Loucy (cell line): ENCODE data around the gene STIM1.

ENCODE experiments used
- H2AFZ ChIP-seq: fragments of 200-600 bp; sonication (generic); 2 replicates; pipeline ENCODE4 v1.6.0; 2016; ENCODE audit warnings: antibody characterized with exemption, mild to moderate bottlenecking, low read length, moderate library complexity
- H3F3A ChIP-seq: fragments of 200-600 bp; 2 replicates; pipeline ENCODE4 v1.6.0; 2016; ENCODE audit warnings: antibody characterized with exemption, low read depth, mild to moderate bottlenecking
- H3K27me3 ChIP-seq: fragments of 200-600 bp; sonication (generic); 2 replicates; pipeline ENCODE4 v1.6.1; 2014; ENCODE audit warnings: low read length, mild to moderate bottlenecking; ENCODE audit not compliant: insufficient read depth, poor library complexity, severe bottlenecking
- H3K36me3 ChIP-seq: fragments of 200-600 bp; sonication (generic); 2 replicates; pipeline ENCODE4 v1.6.1; 2016; ENCODE audit warnings: low read length; ENCODE audit not compliant: insufficient read depth
- H3K4me1 ChIP-seq: fragments of 200-600 bp; sonication (generic); 2 replicates; pipeline ENCODE4 v1.5.1; 2014; ENCODE audit warnings: low read length, mild to moderate bottlenecking; ENCODE audit not compliant: insufficient read depth, poor library complexity, severe bottlenecking
- H3K4me2 ChIP-seq: fragments of 200-600 bp; sonication (generic); 2 replicates; pipeline ENCODE4 v1.6.0; 2014; ENCODE audit warnings: antibody characterized with exemption, low read length, low read depth, mild to moderate bottlenecking; ENCODE audit not compliant: poor library complexity, severe bottlenecking
- H3K4me3 ChIP-seq: fragments of 200-600 bp; sonication (generic); 2 replicates; pipeline ENCODE4 v1.5.1; 2014; ENCODE audit warnings: low read length, mild to moderate bottlenecking, mixed read lengths; ENCODE audit not compliant: poor library complexity, severe bottlenecking
- H3K79me2 ChIP-seq: fragments of 200-600 bp; sonication (generic); 2 replicates; pipeline ENCODE4 v1.6.1; 2014; ENCODE audit warnings: low read length; ENCODE audit not compliant: insufficient read depth
- H3K9ac ChIP-seq: fragments of 200-600 bp; sonication (generic); 2 replicates; pipeline ENCODE4 v1.6.0; 2014; ENCODE audit warnings: mild to moderate bottlenecking, low read depth, low read length, moderate library complexity; ENCODE audit not compliant: poor library complexity, severe bottlenecking
- H3K9me2 ChIP-seq: fragments of 200-600 bp; sonication (generic); replicated peaks from 2 replicates; pipeline ENCODE4 v1.6.1; 2016; ENCODE audit warnings: low read depth, low read length, mixed read lengths
- H3K9me3 ChIP-seq: fragments of 200-600 bp; sonication (generic); 2 replicates; pipeline ENCODE4 v1.6.1; 2014; ENCODE audit warnings: mild to moderate bottlenecking, antibody characterized with exemption, low read length, low read depth; ENCODE audit not compliant: insufficient read depth
- H4K20me1 ChIP-seq: fragments of 200-600 bp; sonication (generic); 2 replicates; pipeline ENCODE4 v1.6.0; 2014; ENCODE audit warnings: antibody characterized with exemption, low read length, mild to moderate bottlenecking; ENCODE audit not compliant: insufficient read depth, poor library complexity, severe bottlenecking
- CTCF ChIP-seq: fragments of 200-600 bp; sonication (generic); conservative IDR thresholded peaks from 2 replicates; pipeline ENCODE4 v1.5.1; 2014; ENCODE audit warnings: mild to moderate bottlenecking, antibody characterized with exemption, low read length
- EZH2phosphoT487 ChIP-seq: fragments of 200-600 bp; IDR thresholded peaks from 2 replicates; pipeline ENCODE4 v1.6.1; 2018; ENCODE audit warnings: antibody characterized with exemption, mild to moderate bottlenecking, moderate library complexity, borderline replicate concordance

STIM1 gene

DNA sequence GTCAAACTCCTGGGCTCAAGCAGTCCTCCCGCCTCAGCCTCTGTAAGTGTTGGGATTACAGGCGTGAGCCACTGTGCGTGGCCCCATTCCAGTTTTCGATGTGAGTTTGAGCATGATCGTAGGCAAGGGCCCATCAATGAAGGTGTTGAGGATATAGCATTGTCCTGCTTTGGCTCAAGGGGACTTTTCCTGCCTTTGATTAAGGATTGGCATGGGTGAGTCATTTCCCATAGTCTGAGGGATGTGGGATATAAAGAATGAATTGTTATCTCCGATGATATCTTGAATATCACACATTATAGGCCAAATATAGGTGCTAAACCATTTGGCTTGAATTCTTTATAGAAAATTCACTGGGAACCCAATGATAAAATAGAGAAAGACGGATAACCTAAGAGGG is 30.4 kb downstream of the STIM1 start:
- peaks cover 98% of the 10 kb centered on the region for H3K79me2 ChIP-seq
- no peak overlapping the region for H2AFZ ChIP-seq
- H3K9me2 ChIP-seq = no peaks in the 10 kb centered on the region
- no peaks in the 10 kb centered on the region for H3F3A ChIP-seq
- no peak overlapping the region for H3K4me2 ChIP-seq
- no peaks in the 10 kb centered on the region for H3K9me3 ChIP-seq
- H3K27me3 ChIP-seq = no peaks in the 10 kb centered on the region
- TF ChIP-seq EZH2phosphoT487 = no peak
- no peak for TF ChIP-seq CTCF
- H3K4me1 ChIP-seq = peaks cover 33% of the 10 kb centered on the region
- no peak overlapping the region for H3K4me3 ChIP-seq
- no peaks in the 10 kb centered on the region for H3K36me3 ChIP-seq
- peaks cover 32% of the 10 kb centered on the region for H4K20me1 ChIP-seq
- no peak overlapping the region for H3K9ac ChIP-seq

GRCh38 chr11:3886985-3887384 is 31.5 kb downstream of the STIM1 start:
- H2AFZ ChIP-seq = no peak overlapping the region
- H3K9me2 ChIP-seq = no peaks in the 10 kb centered on the region
- no peak overlapping the region for H3K4me2 ChIP-seq
- H3K27me3 ChIP-seq = no peaks in the 10 kb centered on the region
- H3K4me3 ChIP-seq = no peak overlapping the region
- H3K9me3 ChIP-seq = no peaks in the 10 kb centered on the region
- peaks cover 38% of the 10 kb centered on the region for H3K4me1 ChIP-seq
- H3K36me3 ChIP-seq = no peaks in the 10 kb centered on the region
- peaks cover 98% of the 10 kb centered on the region for H3K79me2 ChIP-seq
- peaks cover 32% of the 10 kb centered on the region for H4K20me1 ChIP-seq
- no peaks in the 10 kb centered on the region; the same call in 1 of the 2 replicates for H3F3A ChIP-seq
- no peak for TF ChIP-seq EZH2phosphoT487
- peak overlapping the region; percentile 9 for H3K9ac ChIP-seq

DNA sequence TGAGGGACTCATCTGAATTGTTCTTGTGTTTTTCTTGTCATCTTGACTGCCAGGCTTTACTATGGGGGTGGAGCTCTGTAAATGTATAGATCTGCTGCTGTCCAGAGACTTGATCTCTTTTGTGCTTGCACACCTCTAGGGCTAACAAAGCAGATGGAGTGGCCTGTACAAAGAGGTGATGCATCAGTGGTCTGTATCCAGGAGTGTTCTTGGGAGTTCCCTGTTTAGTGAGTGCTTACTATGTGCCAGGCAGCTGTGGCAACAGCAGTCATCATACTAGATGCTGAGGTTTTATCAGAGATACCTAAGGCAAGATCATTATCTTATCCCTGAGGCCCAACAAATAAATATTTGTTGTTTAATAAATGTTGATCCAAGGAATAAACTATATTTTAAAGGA is 33.4 kb downstream of the STIM1 start:
- Histone ChIP-seq H3K4me1 (peaks cover 53% of the 10 kb centered on the region), H3F3A (peaks cover 2% of the 10 kb centered on the region; the same call in 1 of the 2 replicates), H3K9me2 (no peaks in the 10 kb centered on the region), H3K27me3 (no peaks in the 10 kb centered on the region), H3K9me3 (no peaks in the 10 kb centered on the region), H3K9ac (no peak overlapping the region), H3K4me2 (no peak overlapping the region), H3K36me3 (no peaks in the 10 kb centered on the region), H4K20me1 (peaks cover 30% of the 10 kb centered on the region), H2AFZ (no peak overlapping the region), H3K79me2 (peaks cover 98% of the 10 kb centered on the region), H3K4me3 (no peak overlapping the region)
- TF ChIP-seq EZH2phosphoT487 = no peak
- no peak for TF ChIP-seq CTCF

DNA sequence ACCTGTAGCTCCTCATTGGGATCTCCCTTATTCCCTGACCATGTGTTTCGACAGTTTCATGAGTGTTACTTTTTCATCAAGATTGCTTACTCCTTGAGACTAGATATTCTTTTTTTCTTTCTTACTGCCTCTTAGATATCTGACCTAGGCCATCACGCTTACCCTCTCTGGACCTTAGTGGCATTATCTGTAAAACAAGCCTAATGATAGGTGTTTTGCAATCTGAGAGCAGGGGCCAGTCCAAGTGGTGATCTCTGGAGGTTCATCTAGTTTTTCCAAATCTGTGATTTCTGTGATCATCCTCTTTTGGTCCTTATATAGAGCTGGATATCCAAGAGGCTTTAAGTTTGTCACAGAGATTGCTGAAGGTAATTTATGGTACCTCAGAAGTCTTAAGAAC is 34.5 kb downstream of the STIM1 start:
- Histone ChIP-seq H3F3A (peaks cover 3% of the 10 kb centered on the region; the same call in 1 of the 2 replicates), H3K27me3 (no peaks in the 10 kb centered on the region), H4K20me1 (peaks cover 28% of the 10 kb centered on the region), H3K9ac (peak overlapping the region; percentile 20), H3K4me3 (no peak overlapping the region), H3K4me2 (peak overlapping the region; percentile 24), H3K36me3 (no peaks in the 10 kb centered on the region), H3K9me3 (no peaks in the 10 kb centered on the region), H3K4me1 (peaks cover 61% of the 10 kb centered on the region), H2AFZ (no peak overlapping the region), H3K9me2 (no peaks in the 10 kb centered on the region), H3K79me2 (peaks cover 97% of the 10 kb centered on the region)
- no peak for TF ChIP-seq CTCF
- TF ChIP-seq EZH2phosphoT487 = no peak
